GM23248 (cell line): ENCODE data around the gene TRMT1L. TPM values are rescaled to one million over a fixed set of nuclear protein-coding genes. Genes with fewer than 3 reads are reported as not detected.

ENCODE experiments used
- DNase-seq: peaks from one replicate; pipeline ENCODE4 v3.0.0-alpha.2; 2015
- H2AFZ ChIP-seq: fragments of 200-600 bp; sonication (generic); 2 replicates; pipeline ENCODE4 v1.6.1; 2016; ENCODE audit warnings: antibody characterized with exemption
- H3F3A ChIP-seq: fragments of 200-600 bp; sonication (generic); 2 replicates; pipeline ENCODE4 v1.6.1; 2016; ENCODE audit warnings: mild to moderate bottlenecking, antibody characterized with exemption, mixed run types; ENCODE audit not compliant: insufficient read depth
- H3K27ac ChIP-seq: fragments of 200-600 bp; sonication (generic); 2 replicates; pipeline ENCODE4 v1.5.1; 2016; ENCODE audit warnings: mild to moderate bottlenecking
- H3K27me3 ChIP-seq: fragments of 200-600 bp; sonication (generic); replicated peaks from 2 replicates; pipeline ENCODE4 v1.6.1; 2016; ENCODE audit warnings: mild to moderate bottlenecking; ENCODE audit not compliant: insufficient read depth
- H3K36me3 ChIP-seq: fragments of 200-600 bp; sonication (generic); 2 replicates; pipeline ENCODE4 v1.6.1; 2016; ENCODE audit warnings: low read depth, mild to moderate bottlenecking
- H3K4me1 ChIP-seq: fragments of 200-600 bp; sonication (generic); 2 replicates; pipeline ENCODE4 v1.6.1; 2016; ENCODE audit warnings: mild to moderate bottlenecking; ENCODE audit not compliant: insufficient read depth
- H3K4me2 ChIP-seq: fragments of 200-600 bp; sonication (generic); one replicate; pipeline ENCODE4 v1.6.1; 2016; ENCODE audit warnings: mild to moderate bottlenecking; ENCODE audit not compliant: unreplicated experiment
- H3K4me3 ChIP-seq: fragments of 200-600 bp; sonication (generic); 2 replicates; pipeline ENCODE4 v1.5.1; 2016; ENCODE audit warnings: mild to moderate bottlenecking
- H3K79me2 ChIP-seq: fragments of 200-600 bp; sonication (generic); 2 replicates; pipeline ENCODE4 v1.6.1; 2016; ENCODE audit warnings: mild to moderate bottlenecking; ENCODE audit not compliant: insufficient read depth
- H3K9ac ChIP-seq: fragments of 200-600 bp; sonication (generic); 2 replicates; pipeline ENCODE4 v1.6.1; 2016; ENCODE audit warnings: mild to moderate bottlenecking
- H3K9me2 ChIP-seq: fragments of 200-600 bp; sonication (generic); 2 replicates; pipeline ENCODE4 v1.6.1; 2016; ENCODE audit warnings: mixed run types, mild to moderate bottlenecking, moderate library complexity; ENCODE audit not compliant: insufficient read depth
- H3K9me3 ChIP-seq: fragments of 200-600 bp; sonication (generic); one replicate; pipeline ENCODE4 v1.6.1; 2017; ENCODE audit warnings: low read depth
- H4K20me1 ChIP-seq: fragments of 200-600 bp; sonication (generic); 2 replicates; pipeline ENCODE4 v1.6.0; 2016; ENCODE audit not compliant: insufficient read depth
- EZH2 ChIP-seq: fragments of 200-600 bp; sonication (generic); IDR thresholded peaks from 2 replicates; pipeline ENCODE4 v1.6.1; 2018; ENCODE audit warnings: antibody characterized with exemption, mild to moderate bottlenecking; ENCODE audit not compliant: insufficient read depth, poor library complexity, severe bottlenecking
- EZH2phosphoT487 ChIP-seq: fragments of 200-600 bp; sonication (generic); IDR thresholded peaks from 2 replicates; pipeline ENCODE4 v1.6.1; 2018; ENCODE audit warnings: antibody characterized with exemption, moderate library complexity, mild to moderate bottlenecking, low read depth; ENCODE audit not compliant: insufficient read depth
- WGBS, 2 experiments: methylation state at CpG; one replicate each; pipeline ENCODE4 v1.1.6; 2015 to 2017; ENCODE audit warnings: low lambda C conversion rate in 2 of 2, low coverage in 1 of 2; ENCODE audit errors: missing lambda C conversion rate in 2 of 2; 5-methylcytosine and 5-hydroxymethylcytosine counted together
- in situ Hi-C: fragments of 300-500 bp; cut with MboI; formaldehyde crosslinking; loops from 2 replicates; pipeline ENCODE4 v1.15.0; 2020
- polyA plus RNA-seq: library from polyadenylated mRNA; unstranded; fragments of >200 nt; fragmentation: Nextera tagmentation; extraction: Ambion mirVana; gene quantifications from 2 replicates; pipeline ENCODE4 v1.2.1, GENCODE V29; 2016
- total RNA-seq: library from RNA; depleted of rRNA; stranded (reverse); fragments of >200 nt; shearing (Covaris generic); gene quantifications from 2 replicates; pipeline ENCODE4 v1.2.3, GENCODE V29; 2014

Gene TRMT1L
- total and polyA plus RNA-seq, 2 experiments from 2014 or later = 9.2 to 13.2 TPM

GRCh38 chr1:185083818-185084217 is 72.9 kb downstream of the TRMT1L start:
- TF ChIP-seq EZH2 (no peak), EZH2phosphoT487 (no peak)
- no peak overlapping the region for H3K9ac ChIP-seq
- no peaks in the 10 kb centered on the region for H3K27me3 ChIP-seq
- DNase-seq = no peak
- H2AFZ ChIP-seq = no peak overlapping the region
- no peaks in the 10 kb centered on the region for H3K9me2 ChIP-seq
- no peak overlapping the region for H3K4me3 ChIP-seq
- no peak overlapping the region for H3K4me2 ChIP-seq
- 0 out of 2 replicates have a peak, but pooled peaks cover 3% of the 10 kb centered on the region for H4K20me1 ChIP-seq
- no peaks in the 10 kb centered on the region for H3K9me3 ChIP-seq
- in situ Hi-C loops = no loop called here
- no peak overlapping the region for H3K27ac ChIP-seq
- no peaks in the 10 kb centered on the region for H3K4me1 ChIP-seq
- WGBS, 2 experiments = 94 to 97% methylated on average over 2 of the region's 2 CpGs
- no peaks in the 10 kb centered on the region for H3F3A ChIP-seq
- no peaks in the 10 kb centered on the region for H3K36me3 ChIP-seq
- peaks cover 93% of the 10 kb centered on the region for H3K79me2 ChIP-seq

GRCh38 chr1:185080422-185080821 is 76.3 kb downstream of the TRMT1L start:
- Histone ChIP-seq H3K9ac (no peak overlapping the region), H2AFZ (no peak overlapping the region)
- in situ Hi-C loops = no loop called here

GRCh38 chr1:185077374-185077773 is 79.4 kb downstream of the TRMT1L start:
- DNase-seq = no peak
- WGBS, 2 experiments = 74 to 80% methylated on average over 4 of the region's 4 CpGs
- no peak for TF ChIP-seq EZH2phosphoT487
- TF ChIP-seq EZH2 = no peak
- no peaks in the 10 kb centered on the region for H3K27me3 ChIP-seq
- H3K9me2 ChIP-seq = no peaks in the 10 kb centered on the region; the same call in 1 of the 2 replicates
- no peak overlapping the region for H3K9ac ChIP-seq
- H4K20me1 ChIP-seq = no peaks in the 10 kb centered on the region; the same call in 1 of the 2 replicates
- no peak overlapping the region for H2AFZ ChIP-seq
- H3K4me1 ChIP-seq = peaks cover 15% of the 10 kb centered on the region; the same call in 1 of the 2 replicates
- H3K36me3 ChIP-seq = no peaks in the 10 kb centered on the region
- H3K4me2 ChIP-seq = no peak overlapping the region
- in situ Hi-C loops = no loop called here
- peaks cover 10% of the 10 kb centered on the region; the same call in 1 of the 2 replicates for H3F3A ChIP-seq
- peaks cover 100% of the 10 kb centered on the region for H3K79me2 ChIP-seq
- H3K27ac ChIP-seq = no peak overlapping the region
- H3K9me3 ChIP-seq = no peaks in the 10 kb centered on the region
- no peak overlapping the region for H3K4me3 ChIP-seq

More at GRCh38 chr1:185080422-185080821, 76.3 kb downstream of the TRMT1L start:
- Histone ChIP-seq H3F3A (no peaks in the 10 kb centered on the region), H3K9me3 (no peaks in the 10 kb centered on the region), H3K4me2 (no peak overlapping the region), H3K4me1 (no peaks in the 10 kb centered on the region), H3K27ac (no peak overlapping the region), H4K20me1 (peaks cover 3% of the 10 kb centered on the region; the same call in 1 of the 2 replicates), H3K27me3 (no peaks in the 10 kb centered on the region), H3K79me2 (peaks cover 100% of the 10 kb centered on the region), H3K4me3 (no peak overlapping the region), H3K36me3 (no peaks in the 10 kb centered on the region), H3K9me2 (no peaks in the 10 kb centered on the region)
- no peak for TF ChIP-seq EZH2phosphoT487
- no peak for TF ChIP-seq EZH2
- no peak for DNase-seq

- in situ Hi-C loops = no loop called here
- no peaks in the 10 kb centered on the region; the same call in 1 of the 2 replicates for H3K9me2 ChIP-seq
- no peak overlapping the region for H3K9ac ChIP-seq
- no peak overlapping the region for H3K27ac ChIP-seq
- H3K4me1 ChIP-seq = peaks cover 15% of the 10 kb centered on the region; the same call in 1 of the 2 replicates
- TF ChIP-seq EZH2 (no peak), EZH2phosphoT487 (no peak)
- H3K4me3 ChIP-seq = no peak overlapping the region
- peaks cover 10% of the 10 kb centered on the region; the same call in 1 of the 2 replicates for H3F3A ChIP-seq
- H3K79me2 ChIP-seq = peaks cover 100% of the 10 kb centered on the region
- no peaks in the 10 kb centered on the region for H3K9me3 ChIP-seq
- no peaks in the 10 kb centered on the region for H3K36me3 ChIP-seq
- H3K4me2 ChIP-seq = no peak overlapping the region
- 50 to 58% methylated on average over 3 of the region's 3 CpGs for WGBS, 2 experiments
- H2AFZ ChIP-seq = no peak overlapping the region
- no peaks in the 10 kb centered on the region for H3K27me3 ChIP-seq
- DNase-seq = no peak
- no peaks in the 10 kb centered on the region; the same call in 1 of the 2 replicates for H4K20me1 ChIP-seq
Measured at GRCh38 chr1:185075476-185075875, 81.3 kb downstream of the TRMT1L start.

- Histone ChIP-seq H3K9ac (no peak overlapping the region), H3K4me3 (no peak overlapping the region), H2AFZ (no peak overlapping the region), H3K9me3 (no peaks in the 10 kb centered on the region), H3K36me3 (no peaks in the 10 kb centered on the region), H3K9me2 (no peaks in the 10 kb centered on the region; the same call in 1 of the 2 replicates), H3F3A (peaks cover 10% of the 10 kb centered on the region; the same call in 1 of the 2 replicates), H3K4me2 (no peak overlapping the region), H3K79me2 (peaks cover 100% of the 10 kb centered on the region), H3K27ac (no peak overlapping the region), H4K20me1 (no peaks in the 10 kb centered on the region; the same call in 1 of the 2 replicates), H3K27me3 (no peaks in the 10 kb centered on the region), H3K4me1 (peaks cover 15% of the 10 kb centered on the region; the same call in 1 of the 2 replicates)
- TF ChIP-seq EZH2 (no peak), EZH2phosphoT487 (no peak)
- peak; percentile 69 for DNase-seq
- in situ Hi-C loops = no loop called here
Measured at GRCh38 chr1:185074307-185074706, 82.4 kb downstream of the TRMT1L start.
